Measurements from ENCODE around the gene PTCSC3. TPM values are rescaled to one million over a fixed set of nuclear protein-coding genes. Genes with fewer than 3 reads are reported as not detected.

Gene PTCSC3
- polyA plus RNA-seq, 2 of the 4 experiments (the other 2 are of a cell fraction): not detected

DNA sequence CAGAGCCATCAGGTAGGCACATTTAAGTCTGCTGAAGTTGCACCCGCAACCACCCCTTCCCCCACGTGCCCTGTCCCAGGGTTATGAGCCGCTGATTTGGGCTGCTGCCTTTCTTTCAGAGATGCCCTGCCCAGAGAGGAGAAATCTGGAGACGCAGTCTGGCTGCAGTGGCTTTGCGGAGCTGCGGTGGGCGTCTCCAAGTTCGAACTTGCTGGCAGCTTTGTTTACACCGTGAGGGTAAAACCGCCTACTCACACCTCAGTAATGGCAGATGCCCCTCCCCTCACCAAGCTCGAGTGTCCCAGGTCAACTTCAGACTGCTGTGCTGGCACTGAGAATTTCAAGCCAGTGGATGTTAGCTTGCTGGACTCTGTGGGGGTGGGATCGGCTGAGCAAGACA is 14.7 kb downstream of the PTCSC3 start:
- Histone ChIP-seq H3K4me3 (no peak overlapping the region), H3K4me2 (0 out of 3 replicates have a peak overlapping the region, but pooled peaks have one; percentile 32), H3K27ac (no peak overlapping the region), H3K4me1 (no peaks in the 10 kb centered on the region), H3K9me3 (no peaks in the 10 kb centered on the region)
- ChIA-PET CTCF (interaction anchor here (1.1 to 3.1 kb wide), 2 partner anchors 91 to 118 kb away, joined by 3 to 14 read pairs; no protein-coding TSS in a partner anchor), POLR2A (no interaction called here)
- TF ChIP-seq PHF8 (IDR thresholded peaks at IDR 0.05; ENCODE audit: borderline replicate concordance, low read depth) (no peak), NFE2L2 (conservative IDR thresholded peaks at IDR 0.05; ENCODE audit: low read length) (no peak), GATA3 (IDR thresholded peaks at IDR 0.05; ENCODE audit: borderline replicate concordance) (no peak), CBX8 (IDR thresholded peaks at IDR 0.05) (no peak), CBX2 (IDR thresholded peaks at IDR 0.05; ENCODE audit: borderline replicate concordance, low read depth) (no peak), HMGXB4 (CRISPR knock-in tag; IDR thresholded peaks at IDR 0.05; ENCODE audit: borderline replicate concordance) (no peak), HOXB13 (CRISPR knock-in tag; IDR thresholded peaks at IDR 0.05; ENCODE audit: low read depth) (no peak), MAZ (IDR thresholded peaks at IDR 0.05; ENCODE audit: borderline replicate concordance, low read depth, low read length) (no peak)
- TF ChIP-seq, protein P1, sequence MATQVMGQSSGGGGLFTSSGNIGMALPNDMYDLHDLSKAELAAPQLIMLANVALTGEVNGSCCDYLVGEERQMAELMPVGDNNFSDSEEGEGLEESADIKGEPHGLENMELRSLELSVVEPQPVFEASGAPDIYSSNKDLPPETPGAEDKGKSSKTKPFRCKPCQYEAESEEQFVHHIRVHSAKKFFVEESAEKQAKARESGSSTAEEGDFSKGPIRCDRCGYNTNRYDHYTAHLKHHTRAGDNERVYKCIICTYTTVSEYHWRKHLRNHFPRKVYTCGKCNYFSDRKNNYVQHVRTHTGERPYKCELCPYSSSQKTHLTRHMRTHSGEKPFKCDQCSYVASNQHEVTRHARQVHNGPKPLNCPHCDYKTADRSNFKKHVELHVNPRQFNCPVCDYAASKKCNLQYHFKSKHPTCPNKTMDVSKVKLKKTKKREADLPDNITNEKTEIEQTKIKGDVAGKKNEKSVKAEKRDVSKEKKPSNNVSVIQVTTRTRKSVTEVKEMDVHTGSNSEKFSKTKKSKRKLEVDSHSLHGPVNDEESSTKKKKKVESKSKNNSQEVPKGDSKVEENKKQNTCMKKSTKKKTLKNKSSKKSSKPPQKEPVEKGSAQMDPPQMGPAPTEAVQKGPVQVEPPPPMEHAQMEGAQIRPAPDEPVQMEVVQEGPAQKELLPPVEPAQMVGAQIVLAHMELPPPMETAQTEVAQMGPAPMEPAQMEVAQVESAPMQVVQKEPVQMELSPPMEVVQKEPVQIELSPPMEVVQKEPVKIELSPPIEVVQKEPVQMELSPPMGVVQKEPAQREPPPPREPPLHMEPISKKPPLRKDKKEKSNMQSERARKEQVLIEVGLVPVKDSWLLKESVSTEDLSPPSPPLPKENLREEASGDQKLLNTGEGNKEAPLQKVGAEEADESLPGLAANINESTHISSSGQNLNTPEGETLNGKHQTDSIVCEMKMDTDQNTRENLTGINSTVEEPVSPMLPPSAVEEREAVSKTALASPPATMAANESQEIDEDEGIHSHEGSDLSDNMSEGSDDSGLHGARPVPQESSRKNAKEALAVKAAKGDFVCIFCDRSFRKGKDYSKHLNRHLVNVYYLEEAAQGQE (IDR thresholded peaks at IDR 0.05): no peak
- TF ChIP-seq, protein P2, sequence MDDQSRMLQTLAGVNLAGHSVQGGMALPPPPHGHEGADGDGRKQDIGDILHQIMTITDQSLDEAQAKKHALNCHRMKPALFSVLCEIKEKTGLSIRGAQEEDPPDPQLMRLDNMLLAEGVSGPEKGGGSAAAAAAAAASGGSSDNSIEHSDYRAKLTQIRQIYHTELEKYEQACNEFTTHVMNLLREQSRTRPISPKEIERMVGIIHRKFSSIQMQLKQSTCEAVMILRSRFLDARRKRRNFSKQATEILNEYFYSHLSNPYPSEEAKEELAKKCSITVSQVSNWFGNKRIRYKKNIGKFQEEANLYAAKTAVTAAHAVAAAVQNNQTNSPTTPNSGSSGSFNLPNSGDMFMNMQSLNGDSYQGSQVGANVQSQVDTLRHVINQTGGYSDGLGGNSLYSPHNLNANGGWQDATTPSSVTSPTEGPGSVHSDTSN (IDR thresholded peaks at IDR 0.05): no peak
- TF ChIP-seq, protein P3, sequence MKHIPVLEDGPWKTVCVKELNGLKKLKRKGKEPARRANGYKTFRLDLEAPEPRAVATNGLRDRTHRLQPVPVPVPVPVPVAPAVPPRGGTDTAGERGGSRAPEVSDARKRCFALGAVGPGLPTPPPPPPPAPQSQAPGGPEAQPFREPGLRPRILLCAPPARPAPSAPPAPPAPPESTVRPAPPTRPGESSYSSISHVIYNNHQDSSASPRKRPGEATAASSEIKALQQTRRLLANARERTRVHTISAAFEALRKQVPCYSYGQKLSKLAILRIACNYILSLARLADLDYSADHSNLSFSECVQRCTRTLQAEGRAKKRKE (CRISPR knock-in tag; IDR thresholded peaks at IDR 0.05; ENCODE audit: low read depth): no peak
- no peak for DNase-seq (ENCODE audit: low read depth in 1 of 2, low spot score in 1 of 2)
- WGBS (ENCODE audit: missing lambda C conversion rate): 58% methylated on average over 12 of the region's 12 CpGs
- no peak for FAIRE-seq
- no peak for ATAC-seq

GRCh38 chr14:36151335-36151734 is 25.2 kb downstream of the PTCSC3 start:
- 2% methylated on average over 3 of the region's 3 CpGs for WGBS (ENCODE audit: missing lambda C conversion rate)
- DNase-seq (ENCODE audit: low read depth in 1 of 2, low spot score in 1 of 2): no peak
- no peak for ATAC-seq
- TF ChIP-seq RAD21 (conservative IDR thresholded peaks at IDR 0.05 in 1 of 2, IDR thresholded peaks at IDR 0.05 in 1 of 2) (no peak), HOXB13 (CRISPR knock-in tag; IDR thresholded peaks at IDR 0.05; ENCODE audit: low read depth) (no peak), ZC3H11A (IDR thresholded peaks at IDR 0.05) (no peak), FOSB (CRISPR knock-in tag; IDR thresholded peaks at IDR 0.05) (no peak), ESRRA (IDR thresholded peaks at IDR 0.05; ENCODE audit: borderline replicate concordance, low read length) (no peak), HDAC2 (IDR thresholded peaks at IDR 0.05) (no peak)
- TF ChIP-seq, protein P4, sequence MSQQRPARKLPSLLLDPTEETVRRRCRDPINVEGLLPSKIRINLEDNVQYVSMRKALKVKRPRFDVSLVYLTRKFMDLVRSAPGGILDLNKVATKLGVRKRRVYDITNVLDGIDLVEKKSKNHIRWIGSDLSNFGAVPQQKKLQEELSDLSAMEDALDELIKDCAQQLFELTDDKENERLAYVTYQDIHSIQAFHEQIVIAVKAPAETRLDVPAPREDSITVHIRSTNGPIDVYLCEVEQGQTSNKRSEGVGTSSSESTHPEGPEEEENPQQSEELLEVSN (IDR thresholded peaks at IDR 0.05; ENCODE audit: borderline replicate concordance, low read depth): no peak
- TF ChIP-seq, protein P5, sequence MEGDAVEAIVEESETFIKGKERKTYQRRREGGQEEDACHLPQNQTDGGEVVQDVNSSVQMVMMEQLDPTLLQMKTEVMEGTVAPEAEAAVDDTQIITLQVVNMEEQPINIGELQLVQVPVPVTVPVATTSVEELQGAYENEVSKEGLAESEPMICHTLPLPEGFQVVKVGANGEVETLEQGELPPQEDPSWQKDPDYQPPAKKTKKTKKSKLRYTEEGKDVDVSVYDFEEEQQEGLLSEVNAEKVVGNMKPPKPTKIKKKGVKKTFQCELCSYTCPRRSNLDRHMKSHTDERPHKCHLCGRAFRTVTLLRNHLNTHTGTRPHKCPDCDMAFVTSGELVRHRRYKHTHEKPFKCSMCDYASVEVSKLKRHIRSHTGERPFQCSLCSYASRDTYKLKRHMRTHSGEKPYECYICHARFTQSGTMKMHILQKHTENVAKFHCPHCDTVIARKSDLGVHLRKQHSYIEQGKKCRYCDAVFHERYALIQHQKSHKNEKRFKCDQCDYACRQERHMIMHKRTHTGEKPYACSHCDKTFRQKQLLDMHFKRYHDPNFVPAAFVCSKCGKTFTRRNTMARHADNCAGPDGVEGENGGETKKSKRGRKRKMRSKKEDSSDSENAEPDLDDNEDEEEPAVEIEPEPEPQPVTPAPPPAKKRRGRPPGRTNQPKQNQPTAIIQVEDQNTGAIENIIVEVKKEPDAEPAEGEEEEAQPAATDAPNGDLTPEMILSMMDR (IDR thresholded peaks at IDR 0.05): no peak
- Histone ChIP-seq H3K27ac (no peak overlapping the region), H3K9me3 (peaks cover 10% of the 10 kb centered on the region), H3K4me3 (no peak overlapping the region), H3K4me1 (no peaks in the 10 kb centered on the region), H3K4me2 (no peak overlapping the region)
- no peak for FAIRE-seq
- ChIA-PET CTCF (no interaction called here), POLR2A (no interaction called here)
